ENCODE data around the gene MLLT6. TPM values are rescaled to one million over a fixed set of nuclear protein-coding genes. Genes with fewer than 3 reads are reported as not detected.

The MLLT6 gene
- total and polyA plus RNA-seq, 2 of the 13 experiments (the other 11 are each of a cell fraction or from before 2014, with no cell fraction given), result 50.7 to 69.5 TPM

DNA sequence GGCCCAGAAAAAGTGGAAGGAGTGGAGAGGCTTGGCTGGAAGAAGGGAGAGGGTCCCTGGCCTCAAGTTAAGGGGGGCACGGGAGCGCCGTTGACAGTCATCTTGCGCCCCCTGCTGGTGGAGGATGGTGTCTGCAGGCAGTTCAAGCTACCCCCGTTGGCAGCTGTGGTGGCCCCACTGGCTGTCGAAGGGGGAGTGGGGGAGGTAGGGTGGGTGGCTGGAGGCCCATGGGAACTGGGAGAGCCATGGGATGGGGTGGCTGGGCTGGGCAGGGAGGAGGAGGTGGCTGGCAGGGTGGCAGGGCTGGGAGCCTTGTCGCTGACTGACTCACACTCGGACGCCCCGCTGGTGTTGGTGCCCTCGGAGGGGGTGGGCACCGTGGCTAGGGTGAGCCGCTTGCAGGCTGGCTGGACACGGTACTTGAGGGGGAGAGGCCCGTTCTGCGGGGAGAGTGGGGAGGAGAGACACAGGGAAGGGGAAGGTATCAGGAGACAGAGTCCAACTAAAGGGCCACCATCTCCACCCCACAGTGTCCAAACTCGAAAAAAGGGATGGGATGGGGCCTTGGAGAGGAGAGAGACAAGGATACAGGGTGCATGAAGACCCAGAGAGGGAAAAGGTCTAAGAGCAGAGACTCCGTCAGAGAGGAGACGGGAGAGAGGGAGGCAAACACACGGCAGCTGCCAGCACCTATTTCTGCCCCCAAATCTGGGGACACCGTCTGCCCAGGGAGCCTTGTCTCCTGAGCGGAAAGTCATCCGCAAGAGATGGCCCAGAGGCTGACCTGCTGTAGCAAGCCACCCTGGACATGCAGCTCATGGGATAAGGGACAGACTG is 30.3 kb downstream of the MLLT6 start (continued):
- TF ChIP-seq ARID4A (CRISPR knock-in tag; IDR thresholded peaks at IDR 0.05; ENCODE audit: borderline replicate concordance) (peak; percentile 63; the same call in 1 of the 2 replicates), DZIP1 (CRISPR knock-in tag; IDR thresholded peaks at IDR 0.05) (peak; percentile 52; the same call in 1 of the 2 replicates), ATF2 (CRISPR knock-in tag; IDR thresholded peaks at IDR 0.05) (no peak), PCBP2 (optimal IDR thresholded peaks at IDR 0.05; ENCODE audit: low read depth, low read length, poor library complexity, severe bottlenecking) (peak; percentile 71), MXI1 (IDR thresholded peaks at IDR 0.05; ENCODE audit: borderline replicate concordance, low read depth, low read length) (peak; percentile 46; the same call in 1 of the 3 replicates), AGO2 (optimal IDR thresholded peaks at IDR 0.05; ENCODE audit: low read depth, low read length) (peak; percentile 96), CSRNP2 (CRISPR knock-in tag; conservative IDR thresholded peaks at IDR 0.05; ENCODE audit: low read depth) (no peak), ZNF749 (CRISPR knock-in tag; IDR thresholded peaks at IDR 0.05; ENCODE audit: borderline replicate concordance) (no peak), SP4 (CRISPR knock-in tag; IDR thresholded peaks at IDR 0.05) (0 out of 2 replicates have a peak, but pooled peaks have one; percentile 33), TEAD3 (CRISPR knock-in tag; optimal IDR thresholded peaks at IDR 0.05; ENCODE audit: borderline replicate concordance) (peak; percentile 6), GTF2F1 (IDR thresholded peaks at IDR 0.05; ENCODE audit: low read length) (no peak)
- TF ChIP-seq, protein P1, sequence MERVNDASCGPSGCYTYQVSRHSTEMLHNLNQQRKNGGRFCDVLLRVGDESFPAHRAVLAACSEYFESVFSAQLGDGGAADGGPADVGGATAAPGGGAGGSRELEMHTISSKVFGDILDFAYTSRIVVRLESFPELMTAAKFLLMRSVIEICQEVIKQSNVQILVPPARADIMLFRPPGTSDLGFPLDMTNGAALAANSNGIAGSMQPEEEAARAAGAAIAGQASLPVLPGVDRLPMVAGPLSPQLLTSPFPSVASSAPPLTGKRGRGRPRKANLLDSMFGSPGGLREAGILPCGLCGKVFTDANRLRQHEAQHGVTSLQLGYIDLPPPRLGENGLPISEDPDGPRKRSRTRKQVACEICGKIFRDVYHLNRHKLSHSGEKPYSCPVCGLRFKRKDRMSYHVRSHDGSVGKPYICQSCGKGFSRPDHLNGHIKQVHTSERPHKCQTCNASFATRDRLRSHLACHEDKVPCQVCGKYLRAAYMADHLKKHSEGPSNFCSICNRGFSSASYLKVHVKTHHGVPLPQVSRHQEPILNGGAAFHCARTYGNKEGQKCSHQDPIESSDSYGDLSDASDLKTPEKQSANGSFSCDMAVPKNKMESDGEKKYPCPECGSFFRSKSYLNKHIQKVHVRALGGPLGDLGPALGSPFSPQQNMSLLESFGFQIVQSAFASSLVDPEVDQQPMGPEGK (CRISPR knock-in tag; IDR thresholded peaks at IDR 0.05), result peak; percentile 55; the same call in 1 of the 2 replicates
- TF ChIP-seq, protein P2, sequence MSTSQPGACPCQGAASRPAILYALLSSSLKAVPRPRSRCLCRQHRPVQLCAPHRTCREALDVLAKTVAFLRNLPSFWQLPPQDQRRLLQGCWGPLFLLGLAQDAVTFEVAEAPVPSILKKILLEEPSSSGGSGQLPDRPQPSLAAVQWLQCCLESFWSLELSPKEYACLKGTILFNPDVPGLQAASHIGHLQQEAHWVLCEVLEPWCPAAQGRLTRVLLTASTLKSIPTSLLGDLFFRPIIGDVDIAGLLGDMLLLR (CRISPR knock-in tag; IDR thresholded peaks at IDR 0.05), result 0 out of 2 replicates have a peak, but pooled peaks have one; percentile 18

Measured in HepG2 (cell line).